ENCODE measurements around the gene MEIS3. TPM values are rescaled to one million over a fixed set of nuclear protein-coding genes. Genes with fewer than 3 reads are reported as not detected.

Gene MEIS3
- total and polyA plus RNA-seq, 8 donors: 3.1 to 18.2 (median 12.8) TPM

- peak; percentile 91 for DNase-seq
- no peaks in the 10 kb centered on the region for H3K9me3 ChIP-seq
- H3K27ac ChIP-seq: peak overlapping the region in 1 of 5 donors; percentile 10
- WGBS, 5 donors: 29 to 37% (median 31%) methylated on average over 13 to 17 of the region's 17 CpGs
- intact Hi-C loops (cut with DNase I; ENCODE audit: low total_unique reads): loop anchor here (5.0 kb wide), 1 partner anchor 270 kb away; no protein-coding TSS in a partner anchor
- H3K27me3 ChIP-seq: peaks cover 0 to 85% (median 27%) of the 10 kb centered on the region in 3 donors
- no peak overlapping the region for H3K4me3 ChIP-seq
- TF ChIP-seq CTCF (IDR thresholded peaks at IDR 0.05): peak in 5 of 7 experiments; percentile 67 to 95 (median 88)
- peak in 1 of 3 donors; percentile 54 for TF ChIP-seq POLR2AphosphoS5 (IDR thresholded peaks at IDR 0.05)
- no peak for TF ChIP-seq POLR2A (IDR thresholded peaks at IDR 0.05)
- H3K4me1 ChIP-seq: peaks cover 0 to 7% (median 5%) of the 10 kb centered on the region in 4 donors
- no peaks in the 10 kb centered on the region for H3K36me3 ChIP-seq
These were observed 17.5 kb upstream of the MEIS3 start for GRCh38 chr19:47436712-47437401.

GRCh38 chr19:47435883-47436417, 16.6 kb upstream of the MEIS3 start:
- Histone ChIP-seq H3K27ac (no peak overlapping the region), H3K4me3 (no peak overlapping the region), H3K36me3 (no peaks in the 10 kb centered on the region), H3K4me1 (peaks cover 0 to 7% (median 5%) of the 10 kb centered on the region in 4 donors), H3K27me3 (peaks cover 0 to 85% (median 34%) of the 10 kb centered on the region in 3 donors), H3K9me3 (no peaks in the 10 kb centered on the region)
- intact Hi-C loops (cut with DNase I; ENCODE audit: low total_unique reads): loop anchor here (5.0 kb wide), 1 partner anchor 271 kb away; no protein-coding TSS in a partner anchor
- TF ChIP-seq POLR2AphosphoS5 (IDR thresholded peaks at IDR 0.05) (no peak), CTCF (IDR thresholded peaks at IDR 0.05) (no peak), POLR2A (IDR thresholded peaks at IDR 0.05) (no peak), EP300 (IDR thresholded peaks at IDR 0.05) (no peak)
- 74 to 84% (median 79%) methylated on average over 6 of the region's 6 CpGs for WGBS, 5 donors
- DNase-seq: no peak

GRCh38 chr19:47435196-47435595, 15.9 kb upstream of the MEIS3 start:
- Histone ChIP-seq H3K4me1 (peaks cover 3 to 12% (median 10%) of the 10 kb centered on the region in 4 donors), H3K27me3 (peaks cover 0 to 87% (median 38%) of the 10 kb centered on the region in 3 donors), H3K36me3 (no peaks in the 10 kb centered on the region), H3K27ac (no peak overlapping the region), H3K4me3 (no peak overlapping the region), H3K9me3 (no peaks in the 10 kb centered on the region)
- intact Hi-C loops (cut with DNase I; ENCODE audit: low total_unique reads): loop anchor here (5.0 kb wide), 1 partner anchor 272 kb away; no protein-coding TSS in a partner anchor
- TF ChIP-seq CTCF (IDR thresholded peaks at IDR 0.05): no peak
- no peak for DNase-seq
- 50 to 68% (median 61%) methylated on average over 16 of the region's 16 CpGs for WGBS, 5 donors

- intact Hi-C loops (cut with DNase I; ENCODE audit: low total_unique reads): no loop called here
These were observed 14.8 kb upstream of the MEIS3 start for GRCh38 chr19:47434088-47434487.

More at GRCh38 chr19:47434088-47434487, 14.8 kb upstream of the MEIS3 start:
- Histone ChIP-seq H3K4me3 (no peak overlapping the region), H3K27ac (no peak overlapping the region), H3K36me3 (no peaks in the 10 kb centered on the region), H3K9me3 (no peaks in the 10 kb centered on the region), H3K4me1 (peaks cover 11 to 23% (median 18%) of the 10 kb centered on the region in 4 donors), H3K27me3 (peaks cover 0 to 97% (median 49%) of the 10 kb centered on the region in 3 donors)
- no peak for TF ChIP-seq POLR2A (IDR thresholded peaks at IDR 0.05)
- no peak for TF ChIP-seq POLR2AphosphoS5 (IDR thresholded peaks at IDR 0.05)
- TF ChIP-seq EP300 (IDR thresholded peaks at IDR 0.05): no peak
- no peak for DNase-seq
- WGBS, 5 donors: 74 to 92% (median 75%) methylated on average over 6 to 7 of the region's 7 CpGs
